NK-92 treated with Interleukin-12 subunit alpha and Interleukin-12 subunit beta, amount 100 ng/mL, for 24 hours (cell line): ENCODE results near the gene SMPD3.

Experiments
- DNase-seq: peaks from one replicate; lab custom pipeline; 2025; lab: John Stamatoyannopoulos, UW

The SMPD3 gene

DNA sequence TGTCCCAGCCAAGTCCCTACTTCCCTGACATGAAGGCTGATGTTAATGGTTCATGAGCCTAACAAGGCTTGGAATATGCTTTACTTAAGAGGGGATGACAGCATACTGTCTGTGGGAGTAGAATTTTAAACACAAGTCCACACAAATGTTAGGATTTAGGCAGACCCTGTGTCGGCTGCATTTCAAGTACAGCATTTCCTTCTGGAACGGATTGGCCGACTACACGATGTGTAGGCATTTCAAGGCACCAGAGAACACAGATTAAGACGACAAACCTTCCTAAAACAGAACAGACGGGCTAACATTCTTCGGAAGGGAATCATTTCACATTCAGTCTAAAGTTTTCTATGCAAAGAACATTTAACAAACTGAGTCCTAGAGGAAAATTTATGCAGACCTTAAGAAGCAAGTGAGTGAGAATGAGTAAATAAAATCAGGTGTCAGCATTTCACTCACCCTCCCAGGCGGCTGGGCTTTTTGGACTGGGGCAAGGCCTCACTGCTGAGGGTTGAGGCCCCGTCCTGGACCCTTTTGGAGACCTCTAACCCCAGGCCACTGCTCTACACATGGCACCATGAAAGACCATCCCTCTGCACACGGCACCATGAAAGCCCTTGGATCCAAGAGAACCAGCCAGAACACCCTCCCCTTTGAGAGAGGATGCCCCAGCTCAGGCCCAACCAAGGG is 67.5 kb downstream of the SMPD3 start:
- no peak for DNase-seq

DNA sequence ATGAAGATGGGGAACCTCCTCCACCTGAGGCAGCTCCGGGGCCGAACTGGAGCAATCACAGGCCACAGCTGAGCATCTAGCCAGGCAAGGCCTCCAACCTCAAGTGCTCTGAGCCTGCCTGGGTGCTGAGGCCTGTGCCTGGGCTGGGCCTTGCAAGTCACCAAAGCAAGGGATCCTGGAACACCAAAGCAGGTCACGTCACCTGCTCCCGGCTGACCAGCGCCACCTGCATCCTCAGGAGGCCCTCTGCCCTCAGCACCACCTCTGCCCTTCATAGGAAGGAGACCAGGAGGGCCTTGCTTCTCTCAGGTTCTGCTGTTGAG is 68.0 kb downstream of the SMPD3 start:
- no peak for DNase-seq

DNA sequence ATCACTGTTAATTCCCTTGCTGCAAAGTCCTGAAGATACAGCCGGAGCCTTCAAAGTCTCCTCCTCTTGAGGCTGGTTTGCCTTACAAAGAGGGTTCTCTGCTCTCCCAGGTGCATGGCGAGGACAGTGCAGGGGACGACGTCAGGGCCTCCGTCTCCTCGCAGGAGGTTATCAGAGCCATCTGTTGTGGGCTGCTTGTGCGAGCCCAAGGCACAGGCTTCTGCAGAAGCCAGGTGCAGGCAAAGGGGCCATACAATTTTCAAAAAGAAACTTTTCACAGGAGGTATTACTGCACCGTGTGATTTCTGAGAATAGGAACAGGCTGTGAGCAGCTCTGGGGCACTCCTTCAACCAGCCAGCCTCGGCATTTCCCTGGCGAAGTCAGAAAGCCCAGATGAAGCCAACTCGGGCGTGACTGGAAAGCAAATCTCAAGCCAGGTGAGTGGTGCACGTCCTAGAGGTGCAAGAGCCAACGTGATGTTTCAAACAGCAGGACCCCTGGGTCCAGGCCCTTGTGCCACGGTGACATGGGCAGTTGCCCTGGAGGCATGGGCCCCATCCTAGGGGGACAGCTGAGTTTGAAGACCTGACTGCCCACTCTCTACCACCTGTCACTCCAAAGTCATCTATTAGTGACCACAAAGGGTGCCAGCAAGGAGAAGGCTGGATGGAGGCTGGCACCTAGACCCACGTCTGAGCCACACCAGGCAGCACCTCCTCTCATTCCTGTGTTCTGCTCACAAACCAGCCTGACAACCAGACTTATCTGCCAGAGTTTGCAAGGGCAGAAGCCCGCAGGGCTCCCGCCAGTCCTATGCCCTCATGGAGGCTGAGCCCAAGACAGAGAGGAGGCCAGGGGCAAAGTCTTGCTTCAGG is 68.6 kb downstream of the SMPD3 start:
- no peak for DNase-seq

DNA sequence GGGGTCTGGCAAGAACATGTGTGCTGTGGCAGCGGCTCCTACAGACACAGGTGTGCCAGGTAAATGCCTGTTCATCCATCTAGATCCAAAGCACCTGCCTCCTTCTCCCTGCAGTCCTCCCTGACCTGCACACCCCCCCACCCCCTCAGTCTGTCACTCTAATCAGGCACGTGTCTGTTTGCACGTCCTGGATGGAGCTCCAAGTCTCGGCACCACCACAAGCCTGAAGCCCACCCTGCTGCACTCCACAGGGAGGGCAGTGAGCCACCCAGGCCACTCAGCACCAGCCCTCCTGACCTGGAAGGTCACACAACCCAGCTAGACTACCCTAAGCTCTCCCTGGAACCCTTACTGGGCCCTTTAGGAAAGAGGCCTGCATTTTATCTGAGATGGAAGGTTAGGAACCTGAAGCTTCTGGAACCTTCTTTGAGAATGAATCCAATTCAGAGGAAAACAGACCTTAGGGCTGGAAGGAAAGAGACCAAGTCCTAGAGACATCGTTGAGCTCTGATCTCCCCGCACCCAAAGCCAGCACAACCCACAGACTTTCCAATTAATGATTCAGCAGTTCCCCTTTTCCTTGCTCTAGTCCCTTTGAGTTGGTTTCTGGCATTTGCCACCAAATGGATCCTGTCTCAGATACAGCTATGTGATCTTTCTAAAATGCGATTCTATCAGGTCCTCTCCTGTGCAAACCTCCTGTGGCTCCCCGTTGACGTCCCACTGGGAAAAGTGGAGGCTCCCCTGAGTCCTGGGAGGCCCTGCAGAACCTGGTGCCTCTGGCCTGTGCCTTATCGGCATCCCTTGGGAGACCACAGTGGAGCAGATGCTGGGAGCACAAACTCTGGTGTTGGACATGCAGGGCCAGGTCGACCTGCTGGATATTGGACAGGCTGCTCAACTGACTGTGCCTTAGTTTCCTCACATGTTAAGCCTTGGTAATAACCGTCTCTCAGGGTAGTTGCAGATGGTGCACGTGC is 69.6 kb downstream of the SMPD3 start:
- no peak for DNase-seq

DNA sequence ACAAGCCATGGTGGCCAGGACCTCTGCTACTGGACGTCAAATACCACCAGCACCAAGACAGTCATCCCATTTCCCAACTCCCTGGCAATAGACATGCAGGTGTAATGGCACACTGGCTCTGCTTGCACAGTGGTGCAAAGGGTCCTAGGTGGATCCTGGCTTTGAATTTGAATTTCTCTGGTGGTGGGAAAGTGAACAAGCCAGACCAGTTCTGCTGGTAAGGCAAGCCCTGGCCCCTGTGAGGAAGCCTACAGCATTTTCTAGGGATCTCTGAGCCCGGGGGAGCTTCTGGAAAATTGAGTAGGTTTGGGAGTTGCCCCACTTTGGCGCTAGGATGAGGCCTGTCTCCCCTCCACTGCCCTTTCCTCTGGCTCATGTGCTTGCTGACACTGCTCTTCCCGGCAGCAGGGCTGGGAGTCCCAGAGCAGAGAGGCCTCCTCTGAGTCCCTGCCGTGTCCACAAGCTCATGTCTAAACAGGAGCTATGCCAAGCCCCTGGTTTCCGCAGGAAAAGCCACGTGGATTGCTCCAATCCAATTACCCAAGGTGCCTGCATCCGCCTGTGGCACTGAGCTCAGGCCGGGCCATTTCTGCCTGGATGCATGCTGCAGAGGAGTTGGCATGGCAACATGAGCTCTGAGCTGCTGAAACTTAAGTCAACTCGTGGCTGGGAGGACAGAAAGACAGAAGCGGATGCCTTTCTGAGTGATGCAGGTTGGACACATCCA is 70.5 kb downstream of the SMPD3 start:
- DNase-seq: no peak

DNA sequence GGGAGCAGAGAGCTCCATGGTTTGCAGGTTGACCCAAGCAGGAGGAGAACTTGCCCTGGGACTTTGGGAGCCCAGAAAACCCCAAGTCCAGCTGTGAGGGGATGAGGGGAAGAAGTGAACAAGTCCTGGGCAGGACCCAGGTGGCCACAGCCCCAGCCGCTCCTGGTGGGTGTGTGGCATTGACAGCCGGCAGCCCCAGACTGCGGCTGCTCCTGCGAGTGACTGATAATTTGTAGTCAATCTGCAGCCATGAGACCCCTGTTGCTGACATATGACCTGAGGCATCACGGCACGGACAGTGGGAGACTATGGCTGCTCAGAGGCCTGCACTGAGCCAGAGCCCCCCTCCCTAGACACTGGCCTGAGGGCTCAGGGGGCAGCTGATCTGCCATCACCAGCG is 71.1 kb downstream of the SMPD3 start:
- no peak for DNase-seq

DNA sequence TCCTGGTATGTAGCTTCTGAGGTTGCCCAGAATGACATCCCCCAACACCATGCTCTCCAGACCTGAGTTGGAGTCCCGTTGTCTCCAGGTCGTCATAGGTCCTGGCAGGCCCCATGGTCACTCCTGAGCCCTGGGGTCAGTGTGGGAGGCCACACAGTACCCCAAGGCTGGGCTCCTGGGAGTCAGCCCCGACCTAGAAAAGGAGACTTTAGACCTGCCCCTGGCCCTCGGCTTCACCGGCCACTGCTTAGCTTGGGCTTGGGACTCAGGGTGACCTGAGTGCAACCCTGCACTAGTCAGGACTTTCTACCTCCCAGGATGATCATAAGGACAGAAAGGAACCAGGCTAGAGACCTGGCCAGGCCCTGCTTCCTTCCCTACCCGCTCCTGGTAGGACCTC is 71.7 kb downstream of the SMPD3 start:
- no peak for DNase-seq

DNA sequence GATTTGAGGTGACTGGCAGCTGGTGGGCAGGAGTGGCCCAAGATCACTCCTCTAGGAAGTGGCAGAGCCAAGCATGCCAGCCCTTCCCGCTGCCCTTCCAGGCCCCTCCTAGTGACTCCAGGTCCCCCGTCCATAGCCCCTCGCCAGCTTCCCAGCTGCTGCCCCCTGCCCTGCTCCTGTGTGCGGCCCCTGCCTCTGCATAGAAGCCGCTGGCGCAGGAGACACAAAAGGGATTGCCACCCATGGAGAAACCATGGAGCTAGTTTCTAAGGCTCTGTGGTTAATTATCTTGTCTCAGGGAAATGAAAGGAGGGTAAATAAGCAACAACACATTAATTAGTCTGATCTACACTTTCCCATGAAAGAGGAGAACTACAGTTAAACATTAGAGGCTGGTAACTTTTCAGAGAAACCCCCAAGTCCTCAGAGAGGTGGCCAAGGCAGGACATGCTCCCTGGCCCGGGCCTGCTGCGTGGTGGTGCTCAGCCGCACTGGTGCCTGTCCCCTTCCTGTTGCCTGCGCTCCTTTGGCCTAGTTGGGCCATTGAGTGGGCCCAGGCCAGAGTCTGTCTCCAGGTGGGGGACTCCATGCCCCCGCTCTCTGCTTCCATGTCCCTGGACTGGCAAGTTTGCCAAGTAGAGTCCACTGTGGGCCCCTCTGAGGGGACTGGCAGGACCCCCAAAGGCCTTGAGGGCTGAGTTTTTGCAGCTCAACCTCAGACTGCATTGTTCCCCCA is 72.3 kb downstream of the SMPD3 start:
- no peak for DNase-seq

DNA sequence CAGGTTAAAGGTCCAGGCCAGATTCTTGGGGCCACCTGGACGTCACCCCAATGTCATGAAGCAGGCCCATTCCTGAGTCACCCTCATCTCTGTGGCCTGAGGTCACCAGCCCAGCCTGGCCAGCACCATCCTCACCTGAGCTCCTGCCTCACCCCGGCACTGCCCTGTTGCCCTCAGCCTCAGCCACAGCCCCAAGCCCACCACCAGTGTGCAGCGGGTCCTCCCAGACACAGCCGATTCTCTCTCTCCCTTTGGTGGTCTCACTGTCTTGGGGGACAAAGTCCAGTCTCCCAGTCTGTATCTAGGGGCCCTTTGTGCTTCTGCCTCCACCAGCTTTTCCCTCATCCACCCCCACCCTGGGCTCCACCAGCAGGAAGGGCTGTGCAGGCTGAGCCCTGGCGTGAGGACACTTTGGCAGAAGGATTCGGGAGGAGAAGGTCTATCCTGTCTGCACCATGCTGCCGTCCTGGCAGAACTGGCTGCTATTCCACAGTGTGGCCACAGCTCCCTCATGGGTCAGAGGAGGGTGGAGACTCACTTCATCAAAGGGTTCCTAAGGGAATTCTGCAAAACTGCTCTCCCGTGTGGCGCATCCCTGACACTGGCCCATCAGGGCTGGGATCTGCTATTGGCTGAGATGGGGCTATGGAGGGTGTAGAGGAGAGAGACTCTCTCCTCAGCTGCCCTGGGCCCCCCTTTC is 73.2 kb downstream of the SMPD3 start:
- DNase-seq: no peak

DNA sequence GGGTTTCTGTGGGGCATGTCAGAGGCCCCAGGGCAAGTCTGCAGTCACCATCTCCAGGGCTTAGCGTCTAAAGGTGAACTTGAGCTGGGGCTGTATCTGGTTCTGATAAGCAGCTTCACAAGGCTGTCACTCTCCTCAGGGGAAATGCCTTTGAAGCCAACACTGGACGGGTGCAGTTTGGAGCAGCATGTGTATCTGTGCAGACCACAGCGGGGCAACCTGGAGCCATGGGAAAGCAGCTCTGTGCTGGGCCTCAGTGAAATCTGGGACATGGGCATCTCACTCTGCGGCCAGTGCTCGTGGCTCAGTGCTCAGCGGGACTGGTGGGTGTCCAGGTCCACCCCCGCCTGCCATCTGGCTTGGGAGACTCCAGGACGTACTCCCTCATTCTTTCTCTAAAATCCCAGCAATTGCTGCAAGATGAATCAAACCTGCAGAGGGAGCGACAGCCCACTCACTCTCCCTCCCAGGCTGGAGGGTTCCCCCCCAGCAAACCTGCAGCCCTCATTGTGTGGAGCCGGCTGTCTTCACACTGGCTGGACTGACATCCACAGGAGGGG is 74.0 kb downstream of the SMPD3 start:
- no peak for DNase-seq

DNA sequence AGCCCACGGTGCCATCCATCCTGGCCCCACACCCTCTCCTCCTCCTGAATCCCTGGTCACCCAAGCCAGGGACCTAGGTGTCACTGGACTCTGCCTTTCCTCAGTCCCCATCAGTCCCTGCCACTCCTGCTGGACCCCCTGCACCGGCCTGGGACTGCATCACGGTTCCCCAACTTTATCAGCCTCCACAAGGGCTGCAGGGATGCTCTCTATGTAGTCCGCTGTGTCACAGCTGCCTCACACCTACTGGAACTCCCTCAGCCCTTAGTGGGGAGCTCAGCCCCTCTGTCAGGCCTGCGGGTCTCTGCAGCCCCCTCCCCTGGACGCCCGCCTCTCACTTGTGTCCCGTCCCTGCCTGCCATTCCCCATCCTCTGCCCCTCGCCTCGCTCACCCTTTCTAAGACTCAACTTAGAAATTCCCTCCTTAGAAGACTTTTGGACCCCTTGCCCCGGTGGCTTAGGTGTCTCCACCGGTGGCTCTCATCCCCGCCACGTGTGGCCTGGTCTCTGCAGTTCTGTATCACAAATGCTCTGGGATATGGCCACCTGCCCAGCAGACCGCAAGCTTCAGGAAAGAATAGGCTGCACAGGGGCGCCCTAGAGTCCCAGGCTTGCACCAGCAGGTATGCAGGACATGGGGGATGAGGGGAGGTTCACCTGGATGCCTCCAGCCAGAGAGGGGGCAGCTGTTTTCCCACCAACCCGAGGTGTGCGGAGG is 74.6 kb downstream of the SMPD3 start:
- DNase-seq: no peak

DNA sequence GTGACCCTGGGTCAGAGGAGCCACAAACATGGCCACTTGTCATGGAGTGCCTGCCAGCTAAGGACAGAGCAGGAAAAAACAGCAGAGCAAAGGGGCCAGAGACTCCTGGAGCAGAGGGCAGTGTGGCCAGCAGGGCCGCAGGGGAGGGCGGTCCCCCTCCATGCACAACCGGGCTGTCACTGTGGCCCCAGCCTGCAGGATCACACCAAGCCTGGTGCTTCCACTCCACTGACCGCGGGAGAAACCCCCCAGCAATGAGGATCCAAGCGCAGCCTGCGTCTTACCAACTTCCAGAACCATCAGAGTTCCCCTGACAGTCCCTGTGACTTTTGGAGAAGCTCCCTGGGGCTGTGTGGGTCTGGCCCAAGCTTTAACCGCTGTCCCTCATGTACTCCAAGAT is 75.5 kb downstream of the SMPD3 start:
- no peak for DNase-seq

DNA sequence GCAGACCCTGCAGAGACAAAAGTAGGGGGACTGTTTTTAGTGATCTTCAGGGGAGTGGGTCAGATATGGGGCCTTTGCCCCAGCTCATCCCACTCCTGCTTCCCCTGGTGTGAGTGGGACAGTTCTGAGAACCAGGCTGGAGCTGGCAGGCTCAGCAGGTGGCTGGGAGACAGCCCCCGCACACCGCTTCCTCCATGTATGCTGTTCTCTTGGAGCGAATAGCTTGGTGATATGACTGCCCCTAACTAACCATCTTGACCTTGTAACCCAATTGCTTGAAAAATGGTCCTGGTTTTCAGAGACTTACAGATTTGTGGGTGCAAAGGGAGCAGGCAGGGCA is 76.0 kb downstream of the SMPD3 start:
- DNase-seq: no peak

DNA sequence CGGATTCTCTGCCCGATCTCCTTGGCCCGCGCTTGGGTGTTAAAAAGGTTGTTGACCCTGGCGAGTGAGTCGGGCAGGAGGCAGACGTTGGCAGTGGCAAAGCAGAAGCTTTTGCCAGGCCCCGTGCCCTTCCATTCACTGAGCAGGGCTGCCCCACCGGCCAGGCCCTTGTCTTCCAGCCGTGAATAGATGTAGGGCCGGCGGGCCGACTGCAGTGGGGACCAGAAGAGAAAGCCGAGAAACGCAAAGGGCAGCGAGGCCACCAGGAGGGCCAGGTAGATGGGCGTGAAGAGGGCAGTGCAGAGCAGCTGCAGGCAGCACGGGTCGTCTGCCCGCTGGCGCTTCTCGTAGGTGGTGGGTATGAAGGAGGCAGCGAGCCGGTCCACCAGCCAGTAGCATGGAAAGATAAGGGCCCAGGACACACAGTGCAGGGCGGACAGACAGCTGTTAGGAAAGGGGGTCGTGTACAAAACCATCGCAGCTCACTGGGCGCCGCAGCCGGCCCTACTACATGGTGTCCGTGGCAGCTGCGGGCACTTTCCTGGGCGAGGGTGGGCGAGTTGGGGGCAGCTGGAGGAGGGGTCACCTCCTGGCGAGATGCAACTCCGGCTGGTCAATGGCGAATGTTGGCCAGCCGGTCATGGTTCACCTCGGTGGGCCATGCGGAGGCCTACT is 76.5 kb downstream of the SMPD3 start:
- DNase-seq: no peak

DNA sequence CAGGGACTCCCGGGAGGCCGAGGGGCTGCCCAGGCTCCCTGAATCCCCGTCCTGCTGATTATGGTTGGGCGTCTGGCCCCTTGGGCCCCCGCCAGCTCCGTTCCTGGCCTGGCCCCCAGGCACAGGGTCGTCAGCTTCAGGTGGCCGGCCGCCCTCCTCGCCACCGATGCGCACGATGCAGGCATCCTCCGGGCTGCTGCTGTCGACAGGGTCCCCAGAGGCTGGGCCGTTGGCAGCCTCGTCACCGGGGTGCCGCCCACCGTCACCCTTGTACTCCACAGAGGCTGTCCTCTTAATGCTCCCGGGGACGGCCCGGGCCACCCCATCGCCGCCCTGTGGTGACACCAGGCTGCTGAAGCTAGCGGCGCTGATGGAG is 77.0 kb downstream of the SMPD3 start:
- no peak for DNase-seq

DNA sequence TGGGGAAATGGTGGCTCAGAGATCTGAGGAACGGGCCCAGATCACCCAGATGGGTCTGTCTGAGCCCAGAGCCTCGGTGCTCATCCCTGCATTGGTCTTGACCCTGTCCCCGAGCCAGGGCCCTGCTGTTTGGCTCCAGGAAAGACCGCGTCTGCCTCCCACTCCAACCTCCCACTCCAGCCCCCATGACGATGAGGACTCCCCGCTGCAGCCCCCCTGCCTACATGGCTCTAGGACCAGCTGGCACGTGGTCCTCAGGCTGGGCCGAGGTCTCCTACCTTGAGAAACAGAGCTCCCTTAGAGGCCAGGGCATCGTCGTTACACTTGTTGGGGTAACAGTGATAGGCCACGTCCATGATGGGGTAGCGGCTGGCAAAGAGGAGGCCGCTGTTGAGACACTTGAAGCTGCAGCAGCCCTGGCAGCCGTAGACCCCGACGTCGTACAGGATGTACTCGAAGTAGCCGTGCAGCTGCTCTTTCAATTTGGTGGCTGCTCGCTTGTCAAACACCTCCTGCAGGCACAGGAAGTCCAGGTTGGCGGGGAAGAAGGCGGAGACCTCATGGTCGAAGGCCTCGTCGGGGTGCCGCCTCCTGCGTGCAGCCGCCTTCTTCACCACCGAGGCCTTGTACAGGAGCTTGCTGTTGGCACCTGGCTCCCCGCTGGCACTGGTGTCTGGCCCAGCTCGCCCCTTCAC is 77.6 kb downstream of the SMPD3 start:
- no peak for DNase-seq

DNA sequence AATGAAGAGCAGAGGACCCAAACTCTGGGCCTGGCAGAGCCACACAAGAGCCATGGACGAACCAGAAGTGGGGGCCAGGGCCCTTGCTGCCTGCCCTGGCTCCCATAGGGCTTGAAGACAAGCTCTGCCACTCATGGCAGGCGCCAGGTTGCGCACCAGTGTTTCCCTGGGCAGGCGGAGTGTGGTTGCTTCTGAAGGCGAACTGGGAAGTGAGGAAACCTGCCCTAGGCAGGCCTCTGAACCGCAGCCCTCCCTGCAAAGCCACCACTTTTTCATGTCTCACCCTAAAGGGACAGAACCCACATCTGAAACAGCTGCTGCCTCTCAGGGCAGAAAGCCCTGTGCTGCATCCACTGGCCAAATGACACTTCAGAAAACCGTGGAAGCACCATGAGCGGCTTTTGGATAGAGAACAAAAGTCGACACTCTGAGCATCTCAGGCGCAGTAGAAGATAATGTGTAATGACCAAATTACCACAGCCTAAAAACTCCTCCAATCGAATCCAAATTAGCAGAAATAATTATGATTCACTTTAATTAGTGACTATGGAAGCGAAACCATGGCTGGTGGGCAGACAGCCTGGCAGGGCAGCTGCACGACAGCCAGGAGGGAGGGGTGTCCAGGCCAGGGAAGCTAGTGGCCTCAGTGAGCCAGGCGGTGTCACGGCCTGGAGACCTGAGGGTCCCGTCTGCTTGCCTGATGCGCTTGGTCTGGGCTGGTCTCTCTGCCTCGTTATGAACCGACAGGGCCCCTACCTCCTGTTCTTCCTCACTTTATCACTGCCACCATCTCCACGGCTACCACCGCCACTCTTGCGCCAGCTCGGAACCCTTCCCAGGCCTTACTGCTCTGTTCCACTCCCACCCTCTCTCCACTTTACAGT is 78.4 kb downstream of the SMPD3 start:
- DNase-seq: no peak

DNA sequence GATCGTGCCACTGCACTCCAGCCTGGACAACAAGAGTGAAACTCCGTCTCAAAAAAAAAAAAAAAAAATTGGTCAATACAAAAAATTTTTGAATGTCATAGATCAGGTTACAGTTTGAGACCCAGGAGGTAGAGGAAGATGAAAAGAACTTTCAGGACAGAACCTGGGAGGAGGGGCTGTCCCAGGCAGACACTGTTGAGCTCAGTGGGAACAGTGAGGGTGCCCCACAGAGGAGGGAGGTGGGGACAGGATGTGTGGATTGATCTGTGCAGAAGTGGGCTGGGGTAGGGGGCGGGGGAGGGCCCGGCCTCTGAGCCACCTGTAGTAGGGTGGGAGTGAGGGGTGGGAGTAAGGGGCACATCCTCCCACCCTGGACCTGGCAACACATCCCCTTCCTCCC is 79.1 kb downstream of the SMPD3 start:
- DNase-seq: no peak
